Left colon (tissue), 2 donors: ENCODE measurements around the gene TATDN2. TPM values are rescaled to one million over a fixed set of nuclear protein-coding genes. Genes with fewer than 3 reads are reported as not detected.
A peak's percentile ranks its signal among the peaks of the same experiment; 100 is the strongest.
"Not testable (repeated sequence)": the region's sequence is repeated elsewhere in the genome, so short reads cannot be mapped to it uniquely, and the experiment has no call there.

Experiments used
- ATAC-seq: fragments of 200-7000 bp; cut with Tn5 transposase; one replicate; pipeline ENCODE4 v1.9.1; 2020; ENCODE audit warnings: mild to moderate bottlenecking, moderate library complexity
- DNase-seq, 2 donors: peaks; one replicate each; pipeline ENCODE4 v3.0.0-alpha.2; 2020
- intact Hi-C, 2 donors: fragments of 100-400 bp; cut with DNase I in 1 of 2; cut with micrococcal nuclease in 1 of 2; formaldehyde crosslinking; loops; one replicate each; pipeline versions ENCODE4 v1.11.2 to v1.14.0; 2022; cut with DNase I, micrococcal nuclease
- total RNA-seq, 2 donors: library from RNA; stranded (reverse); fragmentation: NEBNext Ultra II Directional; extraction: Animal tissue kit (Norgen Biotek cat#: 25700); gene quantifications; one replicate each; pipeline ENCODE4 v1.2.1, GENCODE V29; 2021
- donor health status: DM: no; HTN: no; CAD: no.
- donor health status: DM: yes; HTN: yes; CAD: no.

Gene TATDN2
- total RNA-seq, 2 donors from 2014 or later = 30.2 to 37.9 TPM

DNA sequence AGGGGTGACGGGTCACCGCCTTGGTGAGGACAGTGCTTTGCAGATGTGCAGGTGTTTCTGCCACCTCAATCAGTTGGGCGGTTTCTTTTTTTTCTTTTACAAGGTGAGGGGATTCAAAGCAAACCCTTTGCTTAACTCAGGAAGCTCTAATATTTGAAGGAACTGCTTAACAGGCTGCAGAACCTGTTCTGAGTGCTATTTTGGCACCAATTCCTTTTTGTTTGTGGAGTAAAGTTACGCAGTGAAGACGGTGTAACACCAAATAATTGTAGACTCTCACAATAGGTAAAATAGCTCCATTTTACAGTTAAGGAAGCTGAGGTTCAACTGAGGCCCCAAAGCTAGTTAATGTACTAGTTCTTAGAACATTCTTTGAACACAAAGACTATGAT lies 37.9 kb downstream of the TATDN2 start:
- ATAC-seq (no peak), DNase-seq (no peak)
- intact Hi-C loops = no loop called here

DNA sequence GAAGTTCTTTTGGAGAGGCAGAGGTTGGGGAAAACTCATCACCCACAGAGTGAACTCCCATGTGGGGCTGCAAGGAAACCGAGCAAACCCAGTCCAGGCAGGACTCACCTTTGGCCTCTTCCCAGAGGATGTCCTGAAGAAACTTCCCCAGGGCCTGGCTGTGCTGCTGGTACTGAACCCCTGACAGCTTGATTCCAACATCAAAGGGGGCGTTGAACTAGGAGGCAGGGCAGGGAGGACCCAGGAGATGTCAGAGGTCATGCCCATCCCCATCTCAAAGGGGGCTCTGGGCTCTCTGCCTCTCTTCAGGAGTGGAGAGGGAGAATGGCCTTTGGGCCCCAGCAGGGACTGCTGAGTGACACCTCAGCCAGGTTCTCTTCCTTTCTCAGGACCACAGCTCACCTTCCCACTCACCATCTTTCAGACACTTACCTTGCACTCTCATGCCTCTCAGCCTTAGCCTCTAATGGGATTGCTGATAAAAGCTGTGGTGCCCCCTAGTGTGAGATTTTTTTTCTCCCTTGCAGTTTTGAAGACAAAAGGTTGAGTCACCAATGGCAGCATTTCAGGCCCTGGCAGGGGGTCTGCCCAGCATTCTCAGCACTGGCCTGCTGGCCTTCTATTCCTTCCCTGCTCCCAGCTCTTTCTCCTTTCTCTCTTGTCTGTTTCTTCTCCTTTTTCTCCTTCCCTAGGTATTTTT lies 38.5 kb downstream of the TATDN2 start:
- ATAC-seq (no peak), DNase-seq (no peak)
- intact Hi-C loops = no loop called here

DNA sequence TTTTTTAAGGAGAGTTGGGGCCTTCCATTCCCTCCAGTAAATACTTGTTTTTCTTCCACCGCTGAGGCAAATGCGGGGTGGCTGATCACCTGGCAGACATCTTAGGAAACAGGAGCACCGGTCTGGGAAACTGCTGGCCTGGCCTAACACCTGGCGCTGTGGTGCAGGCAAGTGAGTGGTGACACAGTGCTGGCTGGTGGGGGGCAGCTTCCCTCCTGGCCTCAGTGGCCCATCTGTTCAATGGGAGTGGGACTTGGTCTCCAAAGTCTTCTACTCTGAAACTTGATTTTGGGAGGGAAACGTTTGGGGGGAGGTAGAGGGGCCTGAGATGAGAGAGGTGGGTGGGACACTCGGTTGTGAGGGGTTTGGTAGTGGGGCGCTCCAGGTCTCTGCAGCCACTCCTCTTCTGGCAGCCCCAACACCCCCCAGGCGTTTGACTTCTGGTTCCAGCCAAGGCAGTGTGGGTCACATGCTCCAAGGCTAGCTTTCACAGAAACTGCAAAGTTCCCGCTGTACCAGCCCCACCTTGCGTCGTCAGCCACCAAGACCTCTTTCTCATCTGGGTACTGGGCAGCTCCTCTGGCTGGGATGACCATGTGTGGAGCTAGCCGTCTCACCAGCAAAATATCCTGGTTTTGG lies 39.8 kb downstream of the TATDN2 start:
- DNase-seq = no peak
- intact Hi-C loops = no loop called here
- ATAC-seq = no peak

DNA sequence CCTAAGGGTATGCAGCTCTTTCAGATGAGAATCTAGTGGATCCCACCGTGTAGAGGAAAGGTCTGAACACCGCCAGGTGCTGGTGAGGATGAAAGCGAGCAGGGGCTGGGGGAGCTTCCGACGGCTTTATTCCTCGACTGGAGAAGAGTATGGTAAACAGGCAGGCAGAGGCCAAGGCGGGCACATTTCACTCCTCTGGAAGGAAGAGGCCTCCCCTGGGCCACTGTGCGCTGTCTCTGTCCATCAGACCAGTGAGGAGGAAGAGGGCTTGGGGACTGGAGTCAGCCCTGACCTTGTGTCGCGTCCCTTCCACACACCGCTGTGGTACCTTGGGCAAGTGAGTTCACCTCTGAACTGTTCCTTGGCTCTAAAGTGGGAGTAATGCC lies 40.3 kb downstream of the TATDN2 start:
- intact Hi-C loops = no loop called here
- DNase-seq (no peak), ATAC-seq (no peak)

DNA sequence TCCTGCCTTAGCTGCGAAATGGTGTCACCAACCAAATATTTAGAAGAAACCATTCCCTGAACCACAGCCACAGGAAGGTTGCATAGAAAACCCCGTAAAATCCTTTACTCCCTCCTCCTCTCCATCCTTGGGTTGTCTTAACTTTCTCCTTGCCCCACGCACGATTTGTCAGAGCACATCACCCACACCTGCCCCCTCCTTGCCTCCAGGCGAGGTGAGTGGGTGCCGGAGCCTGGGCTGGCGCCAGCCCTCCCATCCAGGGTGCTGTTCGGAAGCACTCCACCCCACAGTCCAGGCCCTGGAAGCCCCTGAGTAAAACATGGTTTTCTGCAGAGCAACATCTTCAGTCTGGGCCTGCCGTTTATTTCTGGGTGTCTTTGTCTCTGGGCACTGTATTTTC lies 40.8 kb downstream of the TATDN2 start:
- intact Hi-C loops = no loop called here
- ATAC-seq = no peak
- DNase-seq = no peak

DNA sequence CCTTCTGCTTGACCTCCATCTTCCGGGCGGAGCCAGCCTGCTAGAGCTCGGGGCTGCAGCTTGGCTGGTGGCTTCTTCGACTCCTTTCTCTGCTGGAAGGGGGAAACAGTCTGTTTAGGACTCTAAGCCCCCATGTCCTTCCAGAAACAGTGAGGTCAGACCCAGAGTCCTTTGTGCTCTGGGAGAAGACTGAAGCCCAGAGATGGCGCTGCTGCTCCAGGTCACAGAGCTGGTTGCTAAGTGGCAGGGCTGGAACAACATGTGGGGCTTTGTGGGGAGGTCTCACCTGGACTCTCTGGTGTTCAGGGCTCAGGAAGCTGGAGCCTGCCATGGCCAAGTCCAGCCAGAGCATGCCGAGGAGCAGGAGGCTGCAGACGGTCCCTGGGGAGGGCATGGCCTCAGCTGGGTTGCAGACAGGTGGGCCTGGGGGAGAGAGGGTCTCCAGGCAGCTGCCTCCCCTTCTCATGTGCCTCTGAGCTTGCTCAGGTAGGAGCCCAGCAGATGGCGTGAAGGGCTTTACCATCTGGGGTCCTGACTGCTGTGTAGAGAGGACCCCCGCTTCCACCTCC lies 41.6 kb downstream of the TATDN2 start:
- DNase-seq (no peak), ATAC-seq (no peak)
- intact Hi-C loops = no loop called here

DNA sequence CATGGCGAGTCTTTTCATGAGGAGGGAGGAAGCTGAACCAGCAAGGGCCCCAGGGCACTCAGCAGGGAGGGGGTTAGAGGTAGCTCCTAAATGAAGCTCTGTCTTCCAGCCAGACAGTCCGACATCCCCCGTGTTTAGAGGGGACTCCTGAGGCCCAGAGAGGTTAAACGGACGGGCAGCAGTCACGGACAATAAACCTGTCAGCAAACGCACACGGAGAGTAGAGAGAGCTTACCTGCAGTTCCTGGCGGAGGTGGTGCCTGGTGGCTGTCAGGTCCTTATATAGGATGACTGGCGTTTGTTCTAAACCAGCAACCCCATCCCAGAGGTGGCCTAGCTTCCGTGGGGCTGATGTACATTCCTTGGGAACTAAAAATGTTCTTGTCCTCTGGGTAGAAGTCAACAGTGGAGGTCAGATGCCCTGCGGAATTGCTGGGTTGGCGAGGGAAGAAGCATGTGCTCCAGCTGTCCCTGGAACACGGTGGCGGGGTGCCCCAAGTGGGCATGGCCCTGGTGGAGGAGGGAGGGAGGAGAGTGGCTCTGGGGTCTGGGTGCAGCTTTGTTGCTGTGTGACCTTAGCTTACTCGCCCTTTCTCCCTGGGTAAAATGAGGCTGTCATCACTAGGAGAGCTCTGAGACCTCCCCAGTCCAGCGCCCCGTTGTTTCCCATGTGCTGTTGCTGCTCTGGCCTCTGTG lies 42.4 kb downstream of the TATDN2 start:
- ATAC-seq (no peak), DNase-seq (no peak)
- intact Hi-C loops = no loop called here

DNA sequence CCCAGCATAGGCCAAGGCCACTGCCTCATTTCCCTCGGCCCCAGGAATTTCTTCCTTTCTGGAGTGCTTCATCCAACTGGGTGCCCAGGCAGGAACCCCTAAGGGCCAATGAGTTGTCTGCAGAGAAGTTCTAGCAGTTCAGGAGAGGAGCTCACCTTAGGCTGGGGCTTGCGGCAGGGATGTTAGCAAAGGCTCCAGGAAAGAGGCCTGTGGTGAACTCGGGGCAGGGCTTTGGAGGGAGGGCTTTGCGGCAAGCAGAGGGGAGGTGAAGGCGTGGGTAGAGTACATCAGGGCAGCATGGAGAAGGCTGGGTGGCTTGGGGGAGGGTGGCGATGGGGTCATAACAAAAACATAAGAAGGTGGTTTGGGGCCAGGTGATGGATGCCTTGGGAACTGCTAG lies 43.4 kb downstream of the TATDN2 start:
- intact Hi-C loops = no loop called here
- ATAC-seq = no peak
- DNase-seq = no peak

DNA sequence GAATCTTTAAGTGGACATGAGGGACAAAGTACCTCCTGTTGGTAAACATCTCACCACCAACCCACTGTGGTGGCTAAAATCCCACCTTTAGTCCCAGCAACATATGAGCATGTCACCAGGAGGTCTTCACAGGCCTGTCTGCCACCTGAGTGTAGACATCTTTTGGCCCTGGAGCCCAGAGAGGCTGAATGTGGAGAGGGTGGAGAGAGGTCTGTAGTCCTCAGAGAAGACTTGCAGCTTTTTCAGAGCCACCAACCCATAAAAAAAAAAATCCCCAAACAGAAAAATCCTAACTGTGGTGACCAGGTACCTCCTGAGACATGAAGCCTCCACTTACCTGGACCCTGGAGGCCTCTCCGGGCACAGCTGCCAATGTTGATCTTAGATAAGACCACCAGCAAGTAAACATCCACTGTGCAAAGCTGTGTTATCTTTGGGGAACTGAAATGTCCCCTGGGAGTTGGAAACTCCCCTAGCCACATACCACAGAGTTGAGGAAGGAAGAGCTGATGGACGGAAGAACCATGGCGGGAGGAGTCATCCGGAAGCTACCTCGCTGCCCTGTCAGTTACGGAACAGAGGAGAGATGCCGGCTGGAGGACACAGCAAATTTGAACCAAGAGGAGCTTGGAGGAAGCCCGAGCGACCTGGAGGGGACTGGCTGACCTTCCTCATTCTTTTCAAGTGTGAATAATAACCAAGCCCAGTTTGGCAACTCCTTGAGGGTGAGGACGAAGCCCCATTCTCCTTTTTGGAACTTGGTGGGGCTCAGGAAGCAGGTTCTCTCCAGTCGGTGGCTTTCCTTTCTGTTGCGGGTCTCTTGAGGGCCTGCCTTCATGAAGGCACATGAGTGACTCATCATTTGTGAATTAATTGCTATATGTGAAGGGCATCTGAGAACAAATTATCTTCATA lies 44.5 kb downstream of the TATDN2 start, which contains the start of gene GHRL:
TSS of gene GHRL (minus strand) at position 443 of the 915 bp plus-strand sequence. CDS start 2,767 bp downstream, outside the sequence.
- DNase-seq (no peak), ATAC-seq (no peak)

DNA sequence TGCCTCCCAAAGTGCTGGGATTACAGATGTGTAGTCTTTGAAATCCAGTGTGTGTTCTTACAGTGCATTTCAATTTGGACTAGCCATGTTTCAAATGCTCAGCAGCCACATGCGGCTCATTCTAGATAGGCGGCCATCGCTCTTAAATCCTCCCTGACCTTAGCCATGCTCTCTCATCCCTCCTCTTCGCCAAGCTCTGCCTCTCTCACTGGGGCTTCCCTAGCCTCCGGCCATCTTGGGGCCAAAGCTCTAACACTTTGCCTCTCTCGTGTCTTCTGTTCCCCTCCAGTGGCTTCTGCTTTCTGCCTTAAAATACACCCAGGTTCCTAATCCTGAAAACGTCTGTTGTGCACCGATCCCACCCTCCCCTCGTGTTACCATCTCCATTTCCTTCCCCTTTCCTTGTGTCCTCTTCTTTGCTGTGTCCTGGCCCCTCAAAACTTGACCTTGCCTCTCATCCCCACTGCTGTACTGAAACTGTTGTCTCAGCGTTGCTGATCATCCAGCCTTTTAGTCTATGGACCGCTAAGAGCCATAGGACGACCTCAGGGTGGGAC lies 45.8 kb downstream of the TATDN2 start:
- ATAC-seq = no peak
- intact Hi-C loops = no loop called here
- no peak for DNase-seq

More for the DNA sequence above, 44.5 kb downstream of the TATDN2 start, which contains the start of gene GHRL:
- intact Hi-C loops = no loop called here

DNA sequence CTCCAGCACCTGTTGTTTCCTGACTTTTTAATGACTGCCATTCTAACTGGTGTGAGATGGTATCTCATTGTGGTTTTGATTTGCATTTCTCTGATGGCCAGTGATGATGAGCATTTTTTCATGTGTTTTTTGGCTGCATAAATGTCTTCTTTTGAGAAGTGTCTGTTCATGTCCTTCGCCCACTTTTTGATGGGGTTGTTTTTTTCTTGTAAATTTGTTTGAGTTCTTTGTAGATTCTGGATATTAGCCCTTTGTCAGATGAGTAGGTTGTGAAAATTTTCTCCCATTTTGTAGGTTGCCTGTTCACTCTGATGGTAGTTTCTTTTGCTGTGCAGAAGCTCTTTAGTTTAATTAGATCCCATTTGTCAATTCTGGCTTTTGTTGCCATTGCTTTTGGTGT lies 49.8 kb downstream of the TATDN2 start:
- ATAC-seq, intact Hi-C loops, DNase-seq: not testable (repeated sequence)

DNA sequence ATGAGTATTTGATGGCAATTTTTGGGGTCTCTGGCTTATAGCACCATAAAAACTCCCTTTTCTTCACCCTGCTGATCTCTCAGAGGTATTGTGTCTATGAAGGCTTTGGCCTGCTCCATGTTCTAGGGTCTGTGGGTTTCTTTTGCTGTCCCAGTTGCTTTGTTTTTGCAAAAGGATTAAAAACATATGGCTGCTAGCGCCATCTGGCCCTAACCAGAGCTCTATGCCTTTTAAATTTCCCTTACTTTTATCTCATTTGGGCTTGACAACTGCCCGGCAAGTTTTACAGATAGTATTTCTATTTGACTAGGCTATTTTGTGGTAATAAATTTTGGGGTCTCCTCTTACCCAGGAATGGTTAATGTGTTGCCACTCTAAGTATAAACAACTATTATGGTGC lies 50.9 kb downstream of the TATDN2 start:
- DNase-seq (no peak), ATAC-seq (no peak)
- intact Hi-C loops = no loop called here

DNA sequence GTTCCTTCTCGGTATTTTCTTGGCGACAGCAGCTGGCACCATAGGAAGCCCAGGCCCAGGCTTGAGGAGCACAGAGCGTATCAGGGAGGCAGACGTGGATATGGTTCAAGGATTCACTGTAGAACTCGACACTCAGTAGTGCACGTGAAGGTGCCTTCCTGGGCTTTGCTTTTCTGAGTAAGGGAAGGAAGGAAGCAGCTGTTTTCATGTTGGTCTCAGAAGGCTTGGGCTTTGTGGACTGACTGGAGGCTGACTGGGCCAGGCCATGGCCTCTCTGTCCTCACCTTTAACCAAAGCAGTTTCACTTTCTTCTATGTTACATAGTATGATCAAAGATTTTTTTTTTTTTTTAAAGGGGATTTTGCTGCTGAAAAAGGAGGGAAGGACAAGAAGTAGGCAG lies 51.4 kb downstream of the TATDN2 start:
- no peak for ATAC-seq
- no peak for DNase-seq
- intact Hi-C loops = no loop called here

DNA sequence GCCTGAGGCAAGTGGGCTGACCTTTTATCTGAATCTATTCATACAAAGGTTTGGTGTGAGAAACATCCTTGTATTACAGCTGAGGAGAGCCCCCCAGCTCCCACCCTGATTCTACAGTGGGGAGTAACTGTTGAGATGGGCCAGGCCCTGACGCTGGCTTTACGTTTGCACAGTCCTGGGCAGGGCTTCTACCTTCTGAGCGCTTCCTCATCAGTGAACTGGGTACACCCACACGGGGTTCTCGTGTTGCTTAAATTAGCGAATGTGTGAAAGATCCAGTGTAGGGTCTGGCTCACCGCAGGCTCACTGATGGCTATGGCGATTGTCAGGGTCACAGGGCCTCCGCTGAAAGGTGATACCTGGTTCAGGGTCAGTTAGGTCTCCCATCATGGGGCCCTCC lies 51.8 kb downstream of the TATDN2 start:
- intact Hi-C loops = no loop called here
- ATAC-seq (peak; percentile 4), DNase-seq (no peak)

DNA sequence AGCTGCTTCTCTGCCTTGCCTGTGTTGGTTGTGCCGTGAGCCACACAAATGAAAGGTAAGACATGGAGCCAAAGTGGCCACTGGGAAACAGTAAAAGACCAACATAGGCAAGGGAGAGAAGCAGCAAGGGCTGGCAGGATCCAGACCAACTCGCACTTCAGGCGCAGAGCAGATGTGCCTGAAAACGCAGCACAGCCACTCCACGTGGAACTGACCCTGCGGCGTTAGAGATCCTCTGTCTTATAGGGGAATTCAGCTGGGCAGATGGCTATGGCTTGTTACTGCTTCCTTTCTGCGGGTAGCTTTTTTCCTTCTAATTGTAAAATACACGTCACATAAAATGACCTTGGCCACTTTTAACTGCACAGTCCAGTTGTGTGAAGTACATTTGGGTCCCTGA lies 54.8 kb downstream of the TATDN2 start:
- DNase-seq (no peak), ATAC-seq (no peak)
- intact Hi-C loops = no loop called here

DNA sequence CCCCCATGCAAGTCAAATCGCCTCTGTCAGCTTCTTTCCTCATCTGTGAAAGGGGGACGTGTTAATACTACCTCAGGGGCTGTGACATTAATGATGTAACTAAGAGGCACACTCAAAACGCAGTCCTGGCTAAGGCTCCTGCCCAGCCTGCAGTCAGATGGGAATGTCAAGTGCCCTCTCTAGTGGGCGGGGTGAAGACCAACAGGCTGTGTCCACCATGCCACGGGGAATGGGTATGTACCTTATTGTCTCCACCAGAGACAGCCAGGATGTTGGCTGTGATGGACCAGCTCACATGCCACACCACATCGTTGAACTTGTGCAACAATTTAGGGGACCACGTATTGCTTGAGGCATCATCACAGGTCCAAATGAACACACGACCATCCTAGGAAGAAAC lies 55.5 kb downstream of the TATDN2 start:
- ATAC-seq = no peak
- intact Hi-C loops = no loop called here
- no peak for DNase-seq

DNA sequence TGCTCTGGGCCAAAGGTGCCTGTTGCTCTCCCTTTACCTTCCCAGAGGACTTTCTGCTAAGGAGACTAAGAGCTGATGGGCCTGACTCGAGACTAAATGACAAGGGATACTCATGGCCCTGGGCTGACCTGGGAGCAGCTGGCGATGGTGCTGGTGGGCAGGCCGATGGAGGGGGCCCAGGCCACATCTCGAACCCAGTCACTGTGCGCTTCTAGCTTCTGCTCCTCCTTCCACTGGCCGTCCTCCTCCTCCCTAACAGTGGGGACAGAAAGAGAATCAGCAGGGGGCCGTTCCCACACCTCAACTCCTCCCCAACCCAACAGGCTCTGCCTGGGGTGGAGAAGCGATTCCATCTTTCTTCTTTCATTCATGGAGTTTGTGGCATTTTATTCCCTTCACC lies 56.6 kb downstream of the TATDN2 start:
- DNase-seq = no peak
- intact Hi-C loops = no loop called here
- no peak for ATAC-seq

DNA sequence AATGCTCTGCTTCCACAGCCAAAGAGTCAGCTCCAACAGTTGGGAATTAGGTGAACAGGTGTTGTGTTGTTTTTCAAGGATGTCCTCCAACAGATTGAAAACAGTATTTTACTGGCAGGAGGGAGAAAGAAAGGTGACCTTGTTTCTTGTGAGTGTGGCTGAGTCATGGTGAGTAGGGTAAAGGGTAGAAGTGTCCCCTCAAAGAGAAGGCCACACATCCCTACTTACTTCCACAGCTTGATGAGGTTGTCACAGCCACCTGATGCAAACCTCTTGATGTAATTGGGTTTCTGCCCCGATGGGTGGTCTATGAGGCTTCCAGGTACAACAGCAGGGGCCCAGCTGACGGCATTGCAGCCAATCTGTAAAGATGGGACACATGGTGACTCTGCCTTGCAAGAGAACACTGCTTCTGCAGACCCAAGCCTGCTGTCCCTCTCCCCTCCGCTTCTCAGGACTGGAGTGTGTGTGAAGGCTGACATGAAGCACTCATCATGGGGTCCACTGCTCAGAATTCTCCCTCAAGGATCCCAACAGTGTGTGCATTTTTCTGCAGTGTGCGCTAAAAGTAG lies 57.2 kb downstream of the TATDN2 start:
- DNase-seq = no peak
- intact Hi-C loops = no loop called here
- ATAC-seq = no peak
